HepG2 (cell line): ENCODE measurements around the gene ADAD2. TPM values are rescaled to one million over a fixed set of nuclear protein-coding genes. Genes with fewer than 3 reads are reported as not detected.
A peak's percentile ranks its signal among the peaks of the same experiment; 100 is the strongest.

Source experiments
- BRCA1 ChIP-seq: sonication (generic); formaldehyde crosslinking; IDR thresholded peaks from 2 replicates; pipeline ENCODE4 v1.4.0; 2020; ENCODE audit warnings: missing genetic modification reagents
- GATAD1 ChIP-seq: IDR thresholded peaks from 2 replicates; pipeline ENCODE4 v1.6.1; 2016; ENCODE audit warnings: missing genetic modification reagents, missing compliant biosample characterization
- GLI4 ChIP-seq: sonication (generic); formaldehyde crosslinking; IDR thresholded peaks from 2 replicates; pipeline ENCODE4 v1.5.1; 2020; ENCODE audit warnings: missing genetic modification reagents, mild to moderate bottlenecking, moderate library complexity, borderline replicate concordance
- HHEX ChIP-seq: IDR thresholded peaks from 2 replicates; pipeline ENCODE4 v1.6.1; 2016; ENCODE audit warnings: control low read depth
- HNF4G ChIP-seq, 2 experiments: sonication (generic) in 1 of 2; formaldehyde crosslinking in 1 of 2; IDR thresholded peaks; 2 replicates each; pipeline versions ENCODE4 v1.4.0 to v1.6.1; 2011 to 2020; ENCODE audit warnings: borderline replicate concordance in 2 of 2, low read depth in 2 of 2, mild to moderate bottlenecking in 2 of 2, low read length in 1 of 2, missing genetic modification reagents in 1 of 2, moderate library complexity in 1 of 2
- HNRNPLL ChIP-seq: fragments of 200-400 bp; formaldehyde crosslinking; IDR thresholded peaks from 2 replicates; pipeline ENCODE4 v1.6.1; 2017; ENCODE audit warnings: mild to moderate bottlenecking, low read depth, low read length; ENCODE audit not compliant: poor library complexity, severe bottlenecking
- KDM4B ChIP-seq: sonication (generic); formaldehyde crosslinking; IDR thresholded peaks from 2 replicates; pipeline ENCODE4 v1.4.0; 2020; ENCODE audit warnings: missing genetic modification reagents
- PAX8 ChIP-seq: sonication (generic); formaldehyde crosslinking; IDR thresholded peaks from 2 replicates; pipeline ENCODE4 v1.8.0; 2022; ENCODE audit warnings: mild to moderate bottlenecking, missing genetic modification reagents, borderline replicate concordance
- U2AF2 ChIP-seq: fragments of 200-400 bp; formaldehyde crosslinking; IDR thresholded peaks from 2 replicates; pipeline ENCODE4 v1.6.1; 2017; ENCODE audit warnings: low read depth, mild to moderate bottlenecking, low read length
- ZBTB40 ChIP-seq, 2 experiments: fragments of 450-650 bp in 1 of 2; sonication (generic) in 1 of 2; formaldehyde crosslinking in 1 of 2; IDR thresholded peaks; 2 replicates each; pipeline versions ENCODE4 v1.6.1 to v1.8.0; 2016 to 2022; ENCODE audit warnings: antibody characterized with exemption in 1 of 2, mild to moderate bottlenecking in 1 of 2, missing genetic modification reagents in 1 of 2
- ZBTB42 ChIP-seq: sonication (generic); formaldehyde crosslinking; IDR thresholded peaks from 2 replicates; pipeline ENCODE4 v1.5.0; 2020; ENCODE audit warnings: mild to moderate bottlenecking, missing genetic modification reagents
- ZMAT5 ChIP-seq: sonication (generic); formaldehyde crosslinking; IDR thresholded peaks from 2 replicates; pipeline ENCODE4 v1.5.0; 2020; ENCODE audit warnings: mild to moderate bottlenecking, low read depth, missing genetic modification reagents, borderline replicate concordance
- ZNF207 ChIP-seq: fragments of 450-650 bp; IDR thresholded peaks from 2 replicates; pipeline ENCODE4 v1.6.1; 2016; ENCODE audit warnings: antibody characterized with exemption, borderline replicate concordance
- ZNF350 ChIP-seq: sonication (generic); formaldehyde crosslinking; IDR thresholded peaks from 2 replicates; pipeline ENCODE4 v1.4.0; 2020; ENCODE audit warnings: mild to moderate bottlenecking, low read depth, missing genetic modification reagents, borderline replicate concordance
- ZNF605 ChIP-seq: sonication (generic); formaldehyde crosslinking; IDR thresholded peaks from 2 replicates; pipeline ENCODE4 v1.8.0; 2022; ENCODE audit warnings: mild to moderate bottlenecking, missing genetic modification reagents
- ZNF660 ChIP-seq: sonication (generic); formaldehyde crosslinking; IDR thresholded peaks from 2 replicates; pipeline ENCODE4 v1.5.1; 2020; ENCODE audit warnings: mild to moderate bottlenecking, low read depth, missing genetic modification reagents, borderline replicate concordance
- ZNF704 ChIP-seq: sonication (generic); formaldehyde crosslinking; IDR thresholded peaks from 2 replicates; pipeline ENCODE4 v1.8.1; 2023; ENCODE audit warnings: mild to moderate bottlenecking, inconsistent platforms, moderate library complexity, missing genetic modification reagents, borderline replicate concordance
- polyA plus RNA-seq, 8 experiments: library from polyadenylated mRNA; depleted of rRNA in 3 of 8; stranded (reverse) in 7 of 8; unstranded in 1 of 8; fragments of >200 nt; fragmentation: Illumina TruSeq in 4 of 8; extraction: Trizol in 4 of 8; gene quantifications; 2 replicates each; pipeline versions ENCODE4 v1.2.1 to v1.2.3, GENCODE V29; 2011 to 2016; ENCODE audit warnings: low read depth in 4 of 8, missing spikeins in 1 of 8, mixed read lengths in 1 of 8; ENCODE audit not compliant: insufficient read depth in 1 of 8
- total RNA-seq, 5 experiments: library from RNA; depleted of rRNA; stranded (reverse); fragments of >200 nt; fragmentation: Illumina TruSeq; extraction: Trizol; gene quantifications; 2 replicates each; pipeline ENCODE4 v1.2.3, GENCODE V29; 2016; ENCODE audit warnings: low read depth in 1 of 5

The ADAD2 gene
- total and polyA plus RNA-seq, 2 of the 13 experiments (the other 11 are each of a cell fraction or from before 2014, with no cell fraction given): not detected

- TF ChIP-seq ZBTB40 (IDR thresholded peaks at IDR 0.05) (no peak), ZBTB40 (CRISPR knock-in tag; IDR thresholded peaks at IDR 0.05) (peak; percentile 71), ZNF350 (CRISPR knock-in tag) (0 out of 2 replicates have a peak, but pooled peaks have one; percentile 25), KDM4B (CRISPR knock-in tag) (no peak), GATAD1 (CRISPR knock-in tag) (peak; percentile 48; the same call in 1 of the 2 replicates), GLI4 (no peak), ZNF605 (CRISPR knock-in tag) (no peak), HNF4G (IDR thresholded peaks at IDR 0.05; ENCODE audit: borderline replicate concordance, low read depth, low read length) (no peak), HNF4G (CRISPR knock-in tag; IDR thresholded peaks at IDR 0.05; ENCODE audit: borderline replicate concordance, low read depth) (0 out of 2 replicates have a peak, but pooled peaks have one; percentile 38), PAX8 (CRISPR knock-in tag) (no peak), HNRNPLL (peak; percentile 20), ZMAT5 (CRISPR knock-in tag) (no peak), ZNF660 (no peak), ZBTB42 (CRISPR knock-in tag) (no peak), ZNF207 (no peak), BRCA1 (CRISPR knock-in tag) (no peak), HHEX (CRISPR knock-in tag) (no peak), U2AF2 (peak; percentile 88; the same call in 1 of the 2 replicates), ZNF704 (no peak; the same call in 1 of the 2 replicates)
These were observed 45.9 kb upstream of the ADAD2 start, which contains the start of the genes DNAAF1 and HSDL1 (continued) for GRCh38 chr16:84144859-84145639.
